NCI-H82 (cell line): ENCODE results near the gene FRMD4A.

Experiments used
- DNase-seq: peaks from one replicate; lab custom pipeline; 2025; lab: John Stamatoyannopoulos, UW

Gene FRMD4A

DNA sequence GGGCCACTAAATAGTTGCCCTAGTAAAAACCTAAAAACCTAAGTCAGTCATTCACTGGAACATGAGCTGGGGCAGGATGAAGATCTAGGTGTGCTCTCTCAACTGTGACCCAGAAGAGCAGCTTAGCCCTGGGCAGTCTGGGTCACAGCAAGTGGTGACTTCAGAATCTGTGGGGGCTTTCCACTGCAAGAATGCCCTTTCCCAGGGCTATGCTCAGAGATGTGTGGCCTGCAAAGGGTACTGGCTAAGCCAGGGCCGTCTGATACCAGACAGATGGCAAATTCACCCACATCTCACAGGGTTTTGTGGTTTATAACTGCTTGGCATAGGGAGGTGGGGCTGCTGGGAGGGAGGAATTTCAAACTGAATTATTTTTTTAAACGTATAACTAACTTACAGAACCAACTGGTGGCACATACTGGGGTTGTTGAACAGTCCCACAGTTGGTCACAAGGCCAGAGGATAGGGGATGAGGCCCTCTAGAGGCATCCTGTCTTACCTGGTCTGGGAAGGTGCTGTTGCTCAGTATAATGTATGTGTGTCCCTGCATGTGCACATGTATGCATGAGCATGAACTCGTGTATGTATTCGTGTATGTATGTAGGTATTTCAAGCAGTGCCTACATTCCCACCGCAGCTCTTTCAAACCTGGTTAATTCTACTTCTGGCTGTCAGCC, 680.7 kb downstream of the FRMD4A start:
- DNase-seq, result peak; percentile 27

DNA sequence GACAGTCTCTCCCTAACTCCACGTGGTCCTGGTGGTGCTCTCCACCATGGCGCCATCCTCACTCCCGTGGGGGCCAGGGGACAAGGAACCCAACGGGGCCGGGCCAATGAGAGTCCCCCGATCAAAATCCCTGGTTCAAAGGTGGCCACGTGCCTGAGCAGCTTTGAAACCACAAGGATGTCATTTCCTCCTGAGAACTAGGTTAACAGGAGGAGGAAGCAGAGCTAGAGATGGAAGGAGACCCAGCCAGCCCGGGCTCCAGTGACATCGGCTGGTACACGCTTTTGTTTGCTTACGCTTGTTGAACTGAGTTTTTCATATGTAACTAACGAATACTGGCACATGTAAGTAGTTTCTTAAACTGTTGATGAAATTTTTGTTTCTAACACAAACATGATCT, 682.3 kb downstream of the FRMD4A start:
- DNase-seq, result no peak

DNA sequence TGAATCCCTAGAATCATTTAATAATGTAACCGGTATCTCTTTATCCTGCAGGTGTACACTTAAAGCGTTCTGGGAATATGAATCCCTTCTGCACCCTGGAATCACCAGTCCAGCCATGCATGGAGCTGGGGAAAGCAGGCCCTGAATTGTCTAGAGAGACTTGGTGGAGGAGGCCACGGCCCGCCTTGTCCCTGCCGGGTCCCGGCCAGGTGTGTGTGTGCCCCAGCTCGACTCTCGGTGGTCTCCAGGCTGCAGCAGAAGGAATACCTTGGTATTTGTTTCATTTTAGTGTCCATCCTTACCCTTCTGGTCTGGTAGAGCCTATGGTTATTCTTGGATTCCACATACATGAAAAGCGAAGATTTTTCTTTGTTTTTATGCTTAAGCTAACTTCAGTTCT, 685.9 kb downstream of the FRMD4A start:
- no peak for DNase-seq

DNA sequence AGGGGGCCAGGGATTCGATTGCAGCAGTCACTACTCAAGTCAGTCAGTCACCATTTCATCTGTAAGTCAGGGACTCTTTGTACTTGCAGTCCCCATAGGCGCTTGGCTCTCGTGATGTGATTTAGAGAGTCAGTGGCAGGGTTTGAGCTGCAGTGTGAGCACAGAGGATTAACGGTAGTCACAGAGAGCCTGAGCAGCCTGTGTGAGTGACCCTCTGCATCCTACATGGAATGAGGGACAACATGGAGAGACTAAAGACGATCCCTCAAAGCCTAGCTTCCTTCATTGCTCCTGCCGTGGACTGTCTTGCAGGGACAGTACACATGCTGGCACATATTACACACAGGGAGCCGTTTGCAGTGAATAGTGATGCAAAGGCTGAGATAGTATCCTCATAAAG, 687.7 kb downstream of the FRMD4A start:
- DNase-seq, result no peak

DNA sequence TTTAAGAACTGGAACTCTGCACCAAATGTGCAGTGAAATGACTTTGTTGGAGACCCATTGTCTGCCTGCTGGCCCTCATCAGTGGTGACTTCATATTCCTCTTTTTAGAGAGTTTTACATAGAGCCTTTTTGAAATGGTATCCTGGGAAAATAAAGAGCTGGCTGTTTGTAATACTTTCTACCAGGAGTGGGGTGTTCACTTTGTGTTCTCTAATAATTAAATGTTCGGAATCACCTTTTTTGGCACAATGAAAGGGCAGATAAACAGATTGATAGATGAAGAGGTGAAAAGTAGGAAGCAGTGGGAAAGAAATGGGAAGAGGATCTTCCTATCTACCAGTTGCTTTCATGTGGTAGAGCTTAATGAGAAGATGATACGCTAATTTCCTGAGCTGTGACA, 688.4 kb downstream of the FRMD4A start:
- no peak for DNase-seq

DNA sequence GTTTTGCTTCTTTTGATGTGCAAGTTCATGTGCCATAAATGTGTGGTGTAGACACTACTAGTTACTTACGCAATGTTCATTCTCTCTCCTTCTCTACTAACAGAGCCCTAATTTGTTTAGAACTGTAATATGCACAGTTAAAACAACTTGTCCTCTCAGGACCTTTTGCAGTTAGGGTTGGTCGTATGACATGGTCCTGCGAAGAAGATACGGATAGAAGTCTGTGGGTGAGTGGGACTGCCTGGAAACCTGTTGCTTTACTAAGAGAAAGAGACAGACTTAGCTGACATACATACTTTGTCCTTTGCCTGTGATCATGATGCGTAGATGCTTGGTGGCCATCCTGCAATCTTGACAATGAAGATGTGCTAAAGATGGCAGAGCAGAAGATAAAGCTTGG, 692.8 kb downstream of the FRMD4A start:
- no peak for DNase-seq

DNA sequence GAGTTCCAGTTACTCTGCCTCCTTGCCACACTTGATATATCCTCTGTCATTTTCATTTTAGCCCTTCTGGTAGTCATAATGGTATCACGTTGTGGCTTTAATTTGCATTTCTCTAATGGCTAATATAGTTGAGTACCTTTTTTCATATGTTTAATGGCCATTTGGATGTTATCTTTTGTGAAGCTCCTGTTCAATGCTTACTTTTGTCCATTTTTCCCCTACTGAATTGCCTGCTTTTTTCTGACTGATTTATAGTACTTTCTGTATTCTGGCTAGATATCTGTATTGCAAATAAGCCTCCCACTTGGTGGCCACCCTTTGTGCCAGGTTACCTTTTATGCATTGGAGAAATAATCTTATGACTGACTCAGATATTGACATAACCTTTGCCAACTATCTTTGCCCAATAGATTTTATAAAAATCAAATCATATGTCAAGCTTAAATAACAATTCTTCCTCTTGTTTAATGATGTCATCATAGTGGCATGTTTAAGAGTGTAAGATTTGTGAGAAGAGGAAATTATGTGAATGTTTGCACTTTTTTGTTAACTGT, 693.3 kb downstream of the FRMD4A start:
- no peak for DNase-seq

DNA sequence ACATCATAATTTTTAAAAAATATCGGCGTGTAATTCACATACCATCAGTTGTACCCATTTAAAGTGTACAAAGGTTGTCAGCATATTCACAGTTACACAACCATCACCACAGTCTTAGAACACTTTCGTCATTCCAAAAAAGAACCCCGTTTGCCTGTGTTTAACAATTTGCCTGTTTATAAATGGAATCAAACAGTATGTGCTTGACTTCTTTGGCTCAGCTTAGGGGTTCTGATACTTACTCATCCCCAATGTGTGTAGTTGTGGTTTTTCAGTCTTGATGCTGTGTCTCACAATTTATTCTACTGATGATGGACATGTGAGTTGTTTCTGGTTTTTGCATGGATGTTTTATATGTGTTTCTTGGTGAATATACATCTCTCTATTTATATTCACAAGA, 693.9 kb downstream of the FRMD4A start:
- no peak for DNase-seq

DNA sequence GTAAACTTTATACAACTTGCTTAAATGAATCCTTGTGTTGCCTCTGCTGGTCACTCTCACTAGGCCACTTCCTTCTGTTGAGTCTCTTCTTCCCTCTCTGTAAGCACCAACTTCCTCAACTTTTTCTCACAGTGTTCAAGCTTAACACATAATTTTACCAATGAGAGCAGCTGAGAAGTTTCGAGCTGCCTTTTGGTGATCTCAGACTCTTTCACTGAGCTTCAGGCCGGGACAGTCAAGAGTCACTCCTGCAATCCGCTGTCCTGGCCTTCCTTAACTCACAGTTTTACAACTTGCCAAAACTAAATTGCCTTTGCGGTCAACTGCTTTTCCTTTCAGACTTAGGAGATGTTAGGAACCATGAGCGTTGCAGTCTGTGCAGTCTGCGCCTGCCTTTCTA, 696.5 kb downstream of the FRMD4A start:
- DNase-seq, result no peak

DNA sequence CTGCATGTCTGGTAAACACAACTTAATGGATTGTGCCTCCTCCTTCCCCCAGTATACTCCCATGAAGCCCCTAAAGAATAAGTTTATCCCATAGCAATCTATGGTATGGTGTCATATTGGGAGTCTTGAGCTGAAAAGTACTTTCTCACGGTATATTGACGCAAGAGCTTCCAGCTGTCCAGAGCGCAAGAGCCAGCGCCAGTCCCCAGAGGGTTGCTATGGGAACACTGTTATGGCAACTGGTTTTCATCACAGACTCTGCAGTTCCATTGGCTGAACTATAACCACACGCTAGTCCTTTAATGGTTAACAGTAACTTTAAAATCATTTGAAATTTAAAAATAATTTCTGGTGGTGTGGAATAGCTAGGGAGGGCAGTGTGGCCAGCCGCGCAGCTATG, 697.0 kb downstream of the FRMD4A start:
- no peak for DNase-seq

DNA sequence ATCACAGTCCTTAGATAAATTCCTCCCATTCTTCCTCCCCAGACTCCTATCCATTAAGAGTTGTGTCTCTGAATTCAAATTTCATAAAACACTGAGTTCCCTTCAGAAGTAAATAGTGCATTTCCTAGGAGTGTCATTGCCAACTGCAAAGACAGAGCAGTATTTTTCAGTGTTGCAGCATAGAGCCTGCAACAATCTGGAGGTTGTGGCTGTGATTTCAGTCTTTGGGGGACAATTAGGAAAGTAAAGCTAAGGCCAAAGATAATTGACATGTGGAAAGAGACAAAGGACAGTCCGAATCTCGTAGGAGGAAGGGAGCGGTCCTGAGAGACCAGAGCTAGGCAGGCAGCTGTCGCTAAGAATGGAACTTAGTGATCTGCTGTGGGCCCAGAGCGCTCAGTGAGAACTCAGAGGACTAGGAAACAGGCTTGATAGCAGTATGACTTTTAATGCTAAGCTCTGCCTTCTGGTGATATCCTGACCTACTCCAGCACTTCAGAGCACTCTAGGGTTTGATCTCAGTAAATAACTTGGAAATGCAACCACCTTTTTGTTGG, 697.8 kb downstream of the FRMD4A start:
- DNase-seq, result no peak

DNA sequence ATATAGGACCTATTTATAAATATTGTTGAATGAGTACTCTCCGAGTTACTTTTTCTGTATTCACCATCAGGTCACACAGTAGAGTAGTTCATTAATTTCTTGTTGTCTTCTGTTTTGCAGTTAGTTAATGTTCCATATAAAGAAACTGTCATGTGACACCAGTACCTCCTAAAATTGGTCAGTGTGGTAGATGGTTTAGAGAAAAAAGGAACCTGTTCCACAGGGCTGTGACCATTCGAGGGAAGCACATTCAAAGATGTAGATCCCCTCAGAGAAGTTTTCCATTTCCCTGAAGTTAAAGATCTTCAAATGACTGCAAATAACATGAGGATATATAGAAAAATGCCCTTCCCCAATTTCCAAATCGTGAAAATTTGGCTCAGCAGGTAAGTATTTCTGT, 698.3 kb downstream of the FRMD4A start:
- no peak for DNase-seq

DNA sequence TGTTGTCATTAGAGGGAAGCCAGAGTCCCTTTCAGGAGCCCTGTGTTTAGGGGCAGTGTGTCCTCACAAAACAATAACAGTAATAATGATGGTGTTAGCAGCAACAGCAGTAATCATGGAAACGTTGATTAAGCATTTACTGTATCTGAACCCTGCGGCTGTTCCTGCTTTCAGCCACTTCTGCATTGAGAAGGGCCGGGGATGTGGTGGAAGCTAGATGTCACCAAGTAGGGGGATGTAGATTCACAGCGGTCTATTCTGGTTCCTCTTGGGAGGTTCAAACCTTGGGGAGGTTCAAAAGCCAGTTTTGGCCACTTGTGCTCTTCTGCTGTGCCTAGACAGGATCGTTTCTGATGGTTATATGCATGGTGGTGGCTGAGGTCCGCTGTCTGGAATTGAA, 699.1 kb downstream of the FRMD4A start:
- DNase-seq, result no peak

DNA sequence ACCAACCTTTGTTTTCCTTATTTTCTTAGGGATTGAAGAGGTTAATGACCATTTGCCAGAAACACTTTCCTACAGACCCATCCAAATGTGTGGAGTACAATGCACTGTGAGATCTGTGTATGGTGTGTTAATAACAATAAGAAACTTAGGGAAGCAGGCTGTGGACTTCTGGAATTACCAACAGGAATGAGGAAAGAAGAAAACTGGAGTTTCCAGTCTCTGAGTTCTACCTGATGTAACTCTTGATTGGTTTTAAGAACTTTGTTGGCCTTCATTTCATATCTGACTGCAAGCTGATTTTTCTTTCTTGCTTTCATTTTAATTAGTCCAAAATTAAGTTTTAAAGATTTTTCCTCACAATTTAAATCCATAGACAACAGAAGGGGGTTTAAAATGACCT, 700.5 kb downstream of the FRMD4A start:
- no peak for DNase-seq

DNA sequence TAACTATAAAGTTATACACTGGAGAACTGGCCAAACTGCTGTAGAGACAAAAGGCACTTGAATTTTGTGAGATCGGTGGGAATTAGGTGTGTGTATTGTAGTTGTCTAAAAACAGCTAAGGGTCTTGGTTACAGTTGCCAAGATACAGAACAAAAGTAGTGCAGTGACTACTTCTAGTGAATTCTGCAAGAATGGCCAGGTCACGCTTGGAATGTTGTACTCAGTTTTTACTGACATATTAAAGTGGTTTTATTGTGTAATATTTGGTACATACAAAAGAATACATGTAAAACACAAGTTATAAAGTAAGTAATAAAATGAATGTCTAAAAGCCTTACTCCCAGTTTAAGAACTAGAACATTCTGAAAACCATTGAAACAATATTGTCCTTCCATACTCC, 701.6 kb downstream of the FRMD4A start:
- no peak for DNase-seq

DNA sequence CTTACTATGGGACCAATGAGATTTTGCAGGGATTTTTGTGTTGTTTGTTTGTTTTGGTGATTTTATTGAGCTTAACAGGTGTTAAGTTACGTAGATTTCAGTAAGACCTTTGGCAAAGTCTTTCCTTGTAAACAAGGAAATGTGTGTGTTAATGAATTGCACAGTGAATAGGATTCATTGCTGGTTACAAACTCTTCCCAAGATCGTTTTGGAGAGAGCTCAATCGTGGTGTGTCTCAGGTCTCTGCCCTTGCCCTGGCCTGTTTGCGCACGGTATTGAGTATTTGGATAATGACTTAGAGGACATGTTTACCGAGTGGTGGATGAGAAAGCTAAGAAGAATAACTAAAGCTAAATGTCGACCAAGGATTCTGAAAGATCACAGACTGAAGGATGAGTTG, 702.1 kb downstream of the FRMD4A start:
- DNase-seq, result no peak

DNA sequence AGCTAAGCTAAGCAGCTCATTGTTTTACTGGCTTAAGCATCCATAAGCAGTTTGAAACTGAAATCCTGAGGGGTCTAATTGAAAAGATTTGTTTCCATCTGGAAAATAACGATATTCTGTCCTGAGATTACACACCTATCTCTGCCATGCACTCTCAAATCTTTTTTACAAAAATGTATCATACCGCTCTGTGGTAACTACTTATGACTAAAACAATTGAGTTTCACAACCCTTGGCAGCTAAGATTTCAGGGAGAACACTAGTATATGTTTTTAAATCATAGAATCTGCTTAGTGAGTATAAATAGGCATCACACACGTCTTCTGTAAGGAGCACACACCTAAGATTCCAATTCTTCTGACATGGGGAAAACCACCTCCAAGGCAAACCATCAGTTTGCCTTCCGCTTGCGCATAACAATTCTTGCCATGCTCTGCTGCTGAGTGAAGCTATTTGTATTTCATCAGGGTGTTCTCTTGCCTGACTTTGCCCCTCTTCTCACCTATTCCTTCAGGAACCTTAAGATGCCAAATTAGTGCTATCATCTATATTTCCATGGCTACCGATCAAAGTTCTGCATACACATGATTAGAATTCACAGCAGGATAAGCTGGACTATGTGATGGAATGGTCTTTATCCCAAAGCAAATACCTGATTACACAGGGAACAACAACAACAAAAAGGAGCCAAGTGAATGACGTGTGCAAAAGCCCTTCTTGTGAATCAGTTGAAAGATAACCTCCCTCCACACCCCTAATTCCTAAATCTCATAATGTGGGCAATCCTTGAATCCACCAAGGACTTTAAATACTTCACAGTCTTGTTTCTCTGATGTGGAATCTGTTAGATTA, 703.0 kb downstream of the FRMD4A start:
- peak; percentile 43 for DNase-seq

DNA sequence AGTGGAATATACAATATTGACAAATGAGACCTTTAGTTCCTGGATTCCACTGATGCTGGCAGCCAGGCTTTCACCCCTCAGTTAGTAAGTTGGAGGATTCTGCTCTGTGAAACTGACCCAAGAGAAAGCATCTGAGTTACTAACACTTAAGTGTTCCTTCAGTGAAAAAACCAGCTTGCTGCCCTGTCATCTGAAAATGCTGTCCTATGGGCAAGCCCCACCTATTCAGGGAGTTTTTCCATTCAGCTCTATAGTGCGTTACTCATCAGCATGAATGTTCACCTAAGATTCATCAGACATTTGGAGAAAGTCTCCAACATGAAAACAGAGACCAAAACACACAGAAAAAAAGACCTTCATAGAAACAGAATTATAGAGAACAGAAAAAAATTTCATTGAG, 706.1 kb downstream of the FRMD4A start:
- DNase-seq, result no peak

DNA sequence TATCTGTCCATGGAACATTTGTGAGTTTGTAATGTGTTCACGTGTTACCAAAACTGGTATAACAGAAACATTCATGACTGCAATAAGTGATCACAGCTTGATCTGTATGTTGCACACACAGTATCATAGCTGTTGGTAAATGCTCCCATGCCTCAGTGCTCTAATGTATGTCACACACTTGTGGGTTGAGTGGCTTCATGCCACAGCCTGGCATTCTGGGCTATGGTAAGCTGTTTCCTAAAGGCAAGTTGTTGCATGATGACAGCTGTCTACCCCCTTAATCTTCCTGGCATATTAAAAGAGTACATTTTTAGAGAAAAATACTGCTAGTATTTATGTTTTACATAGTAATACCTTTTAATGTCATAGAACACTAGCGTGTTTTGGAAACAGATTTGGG, 708.8 kb downstream of the FRMD4A start:
- no peak for DNase-seq

DNA sequence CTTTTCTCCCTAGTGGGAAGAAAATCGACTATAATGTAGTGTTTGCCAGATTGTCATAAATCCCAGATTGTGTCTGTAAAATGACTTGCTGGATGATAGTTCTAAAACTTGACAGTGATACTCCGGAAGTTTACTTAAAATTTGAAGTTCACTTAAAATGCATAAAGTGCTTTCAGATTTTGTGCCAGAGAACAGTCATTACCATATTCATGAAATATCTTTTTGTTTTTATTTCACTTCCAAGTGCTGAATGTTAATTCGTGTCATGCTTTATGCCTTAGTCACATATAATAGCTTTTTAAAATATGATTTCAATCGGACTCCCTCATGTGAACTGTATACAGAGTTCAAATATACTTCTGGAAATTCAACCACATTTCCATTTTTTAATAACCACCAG, 713.6 kb downstream of the FRMD4A start:
- DNase-seq, result no peak

DNA sequence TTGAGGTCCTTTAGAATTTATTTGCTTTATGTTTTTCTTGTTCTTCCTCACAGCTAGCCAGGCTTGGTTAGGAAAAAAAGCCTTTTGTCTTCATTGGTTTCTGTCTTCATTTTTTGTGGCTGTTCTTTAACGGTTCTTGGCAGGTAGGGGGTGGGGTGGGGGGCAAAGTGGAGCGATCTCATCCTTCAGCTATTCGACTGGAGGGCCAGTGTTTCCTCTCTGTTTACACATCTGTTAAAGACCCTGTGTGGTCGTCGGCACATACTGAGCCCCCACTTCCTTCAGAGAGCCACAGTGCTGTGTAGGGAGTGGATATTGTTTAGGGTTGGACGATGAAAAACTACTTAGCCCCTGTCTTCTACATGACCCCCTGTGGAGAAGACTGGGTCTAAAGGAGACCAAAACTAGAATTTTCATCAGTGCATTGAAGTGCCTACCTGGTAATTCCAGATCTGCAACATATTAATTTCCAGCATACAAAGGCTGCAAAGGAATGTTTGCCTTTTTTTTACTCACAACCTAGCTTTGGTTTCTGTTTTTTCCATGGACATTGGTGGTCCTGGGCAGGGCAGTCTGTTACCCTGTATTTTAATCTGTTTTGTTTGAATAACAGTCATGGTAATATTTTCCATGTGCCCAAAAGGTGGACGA, 714.9 kb downstream of the FRMD4A start:
- no peak for DNase-seq

DNA sequence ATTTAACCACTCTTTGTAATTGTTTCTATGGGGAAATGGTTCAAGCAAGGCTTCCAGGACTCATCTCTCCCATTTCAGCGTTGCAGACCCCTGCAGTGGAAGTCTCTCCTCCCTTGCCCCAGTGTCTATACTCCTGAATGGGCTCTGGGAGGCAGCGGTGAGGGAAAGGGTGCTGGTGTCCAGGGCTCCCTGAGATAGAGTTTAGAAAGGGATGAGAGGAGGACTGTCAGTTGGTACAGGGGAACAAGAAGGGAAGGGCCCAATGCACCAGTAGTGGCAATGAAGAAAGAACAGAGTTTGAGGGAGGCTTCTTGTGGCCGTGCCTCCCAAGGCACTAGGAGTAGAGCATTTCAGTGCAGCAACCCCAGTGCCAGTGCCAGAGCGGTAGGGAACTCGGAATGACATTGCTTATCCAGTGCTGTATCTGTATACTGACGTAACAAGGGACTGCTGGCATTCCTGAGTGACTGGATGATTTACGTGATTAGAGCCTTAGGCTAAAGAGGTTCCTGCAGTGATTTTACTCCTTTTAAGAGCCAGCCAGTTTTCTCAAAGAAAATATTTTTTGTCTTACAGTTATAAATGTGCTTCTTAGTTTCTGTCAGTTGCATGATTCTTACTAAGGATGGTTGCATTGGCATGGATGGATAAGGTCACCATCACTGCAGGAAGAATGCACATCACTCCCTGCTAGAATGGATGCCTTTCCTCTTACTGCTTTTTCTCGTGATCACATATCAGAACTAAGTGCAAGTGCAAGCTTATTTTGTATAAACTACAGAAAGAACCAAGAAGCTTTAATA, 716.0 kb downstream of the FRMD4A start:
- DNase-seq, result no peak
